CD4-positive, alpha-beta memory T cell (primary cell): ENCODE measurements around the gene TESMIN. TPM values are rescaled to one million over a fixed set of nuclear protein-coding genes. Genes with fewer than 3 reads are reported as not detected.

Experiments used
- CTCF ChIA-PET: fragments of 350-600 bp; sonication (Branson Sonifier 250); formaldehyde crosslinking; loops from one replicate; lab custom pipeline; 2021; ENCODE audit warnings: inconsistent platforms; ENCODE audit not compliant: partially characterized antibody; lab: Charles Lee
- POLR2A ChIA-PET: fragments of 350-600 bp; sonication (Branson Sonifier 250); formaldehyde crosslinking; loops from one replicate; lab custom pipeline; 2021; ENCODE audit not compliant: partially characterized antibody; lab: Charles Lee
- DNase-seq, 5 donors: peaks; one replicate each; pipeline versions ENCODE4 v3.0.0 to v3.0.0-alpha.2; 2020 to 2022; ENCODE audit warnings: mixed read lengths in 1 of 5
- H3K27ac ChIP-seq: one replicate; pipeline ENCODE4 v1.7.0; 2013; ENCODE audit warnings: low read depth, low read length
- H3K27me3 ChIP-seq: 2 replicates; pipeline ENCODE4 v1.7.0; 2013; ENCODE audit warnings: mild to moderate bottlenecking, low read length, moderate library complexity; ENCODE audit not compliant: insufficient read depth
- H3K36me3 ChIP-seq: 2 replicates; pipeline ENCODE4 v1.7.0; 2013; ENCODE audit warnings: mild to moderate bottlenecking, low read length, moderate library complexity; ENCODE audit not compliant: insufficient read depth
- H3K4me1 ChIP-seq: 2 replicates; pipeline ENCODE4 v1.7.0; 2013; ENCODE audit warnings: mild to moderate bottlenecking, low read length, moderate library complexity; ENCODE audit not compliant: insufficient read depth
- H3K4me3 ChIP-seq, 2 donors: one replicate each; pipeline ENCODE4 v1.7.0; 2013; ENCODE audit warnings: low read length in 2 of 2, mild to moderate bottlenecking in 1 of 2
- H3K9me3 ChIP-seq, 2 donors: one replicate each; pipeline ENCODE4 v1.7.0; 2013; ENCODE audit warnings: low read length in 2 of 2, control low read depth in 1 of 2; ENCODE audit not compliant: control insufficient read depth in 1 of 2
- H3K27ac Mint-ChIP-seq, 7 donors: one replicate each; pipeline ENCODE4 v1.8.0; 2020 to 2021; ENCODE audit warnings: mixed read lengths in 7 of 7, mild to moderate bottlenecking in 6 of 7, inconsistent platforms in 3 of 7, moderate library complexity in 3 of 7
- H3K27me3 Mint-ChIP-seq, 2 donors: one replicate each; pipeline ENCODE4 v1.8.0; 2020 to 2021; ENCODE audit warnings: mixed read lengths in 2 of 2
- H3K36me3 Mint-ChIP-seq, 2 donors: one replicate each; pipeline ENCODE4 v1.8.0; 2020 to 2021; ENCODE audit warnings: mixed read lengths in 2 of 2, inconsistent platforms in 1 of 2, mild to moderate bottlenecking in 1 of 2
- H3K4me1 Mint-ChIP-seq, 4 donors: one replicate each; pipeline ENCODE4 v1.8.0; 2020 to 2021; ENCODE audit warnings: mixed read lengths in 4 of 4, mild to moderate bottlenecking in 1 of 4
- H3K4me3 Mint-ChIP-seq, 8 donors: one replicate each; pipeline ENCODE4 v1.8.0; 2020 to 2021; ENCODE audit warnings: mixed read lengths in 8 of 8, mild to moderate bottlenecking in 7 of 8, moderate library complexity in 6 of 8, inconsistent platforms in 3 of 8
- H3K9me3 Mint-ChIP-seq, 8 donors: one replicate each; pipeline ENCODE4 v1.8.0; 2020 to 2021; ENCODE audit warnings: mixed read lengths in 8 of 8, mild to moderate bottlenecking in 5 of 8, inconsistent platforms in 3 of 8, moderate library complexity in 1 of 8
- intact Hi-C: fragments of 100-400 bp; cut with micrococcal nuclease; formaldehyde crosslinking; loops from one replicate; pipeline ENCODE4 v1.15.1; 2023
- polyA plus RNA-seq, 2 donors: library from polyadenylated mRNA; unstranded; fragments of 300-500 nt; fragmentation: Illumina TruSeq; gene quantifications; one replicate each; pipeline ENCODE4 v1.2.3, GENCODE V29; 2021
- total RNA-seq, 2 experiments: library from RNA; stranded (reverse); gene quantifications; one replicate each; pipeline ENCODE4 v1.2.3, GENCODE V29; 2021

Gene TESMIN
- total and polyA plus RNA-seq, 4 experiments from 2014 or later = 2.6 to 5.8 (median 4.6) TPM

DNA sequence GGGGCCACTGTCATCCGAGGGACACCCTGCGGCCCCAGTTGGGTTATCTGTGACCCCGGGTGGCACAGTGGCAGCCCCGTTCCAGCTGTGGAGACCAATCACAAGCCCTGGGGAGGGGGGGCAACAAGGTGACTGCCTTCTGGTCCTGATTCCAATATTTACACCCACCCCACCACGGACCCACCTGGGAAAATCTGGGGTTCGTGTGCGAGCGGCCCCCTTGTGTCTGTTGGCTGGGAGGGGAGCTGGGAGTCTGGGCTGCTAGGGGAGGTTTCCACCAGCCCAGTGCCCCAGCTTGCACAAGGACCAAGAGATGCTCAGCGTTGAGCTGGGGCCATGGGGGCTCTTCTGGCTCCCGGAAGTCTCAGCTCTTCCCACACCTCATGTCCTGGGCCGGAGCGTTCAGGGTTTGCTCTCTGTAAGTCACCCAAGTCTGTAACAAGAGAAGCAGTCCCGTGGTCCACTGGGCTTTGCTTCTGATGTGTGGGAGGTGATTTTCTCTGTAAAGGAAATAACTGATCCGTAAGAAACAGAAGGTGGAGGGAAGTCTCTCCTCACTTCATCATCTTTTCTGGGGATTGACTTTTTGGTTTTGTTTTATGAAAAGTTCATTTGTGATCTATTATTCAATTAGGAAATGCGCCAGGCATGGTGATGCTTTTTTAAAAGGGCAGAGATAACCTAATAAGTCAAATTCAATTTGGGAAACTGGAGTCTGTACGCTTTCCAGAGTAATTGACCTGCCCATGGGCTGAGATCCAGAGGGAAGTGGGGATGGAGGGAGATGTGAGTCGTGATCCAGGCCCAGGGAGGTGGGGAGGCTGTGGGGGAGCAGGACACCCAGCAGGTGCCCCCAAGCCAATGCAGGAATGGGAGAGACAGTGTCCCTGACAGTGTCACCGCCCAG lies 89.4 kb downstream of the TESMIN start:
- Histone ChIP-seq H3K27me3 (no peaks in the 10 kb centered on the region), H3K9me3 (no peaks in the 10 kb centered on the region), H3K4me1 (no peaks in the 10 kb centered on the region), H3K4me3 (no peak overlapping the region), H3K27ac (no peak overlapping the region), H3K36me3 (no peaks in the 10 kb centered on the region)
- ChIA-PET POLR2A (no interaction called here), CTCF (no interaction called here)
- H3K27ac Mint-ChIP-seq = no peak overlapping the region
- no peak overlapping the region for H3K4me3 Mint-ChIP-seq
- no peaks in the 10 kb centered on the region for H3K4me1 Mint-ChIP-seq
- no peak for DNase-seq
- no peaks in the 10 kb centered on the region for H3K36me3 Mint-ChIP-seq
- H3K9me3 Mint-ChIP-seq = peaks cover 0 to 2% (median 0%) of the 10 kb centered on the region in 8 donors
- intact Hi-C loops = no loop called here
- peaks cover 12 to 19% of the 10 kb centered on the region in 2 donors for H3K27me3 Mint-ChIP-seq

DNA sequence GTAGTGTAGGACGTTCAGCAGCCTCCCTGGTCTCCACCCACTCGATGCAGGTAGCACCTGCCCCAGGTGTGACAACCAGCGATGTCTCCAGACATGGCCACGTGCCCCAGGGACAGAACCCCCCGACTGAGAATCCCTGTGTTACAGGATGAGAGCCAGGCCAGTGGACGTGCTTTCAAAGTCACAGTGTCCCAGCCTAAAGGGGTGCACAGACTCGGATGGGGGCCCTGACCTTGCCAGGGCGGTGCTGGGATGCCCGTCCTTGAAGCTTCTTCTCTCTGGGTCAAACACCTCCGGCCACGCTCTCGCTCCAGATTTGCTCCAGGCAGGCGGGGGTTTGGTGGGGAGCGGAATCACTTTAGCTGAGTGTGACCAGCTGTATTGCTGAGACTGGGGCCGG lies 90.3 kb downstream of the TESMIN start:
- Histone ChIP-seq H3K4me1 (no peaks in the 10 kb centered on the region), H3K36me3 (no peaks in the 10 kb centered on the region), H3K9me3 (no peaks in the 10 kb centered on the region), H3K4me3 (no peak overlapping the region), H3K27me3 (no peaks in the 10 kb centered on the region), H3K27ac (no peak overlapping the region)
- intact Hi-C loops = no loop called here
- POLR2A ChIA-PET = no interaction called here
- peaks cover 13 to 19% of the 10 kb centered on the region in 2 donors for H3K27me3 Mint-ChIP-seq
- CTCF ChIA-PET = no interaction called here
- DNase-seq = no peak
- H3K27ac Mint-ChIP-seq = peak overlapping the region in 1 of 7 donors; percentile 8
- peaks cover 0 to 2% (median 0%) of the 10 kb centered on the region in 8 donors for H3K9me3 Mint-ChIP-seq
- no peak overlapping the region for H3K4me3 Mint-ChIP-seq
- no peaks in the 10 kb centered on the region for H3K4me1 Mint-ChIP-seq
- H3K36me3 Mint-ChIP-seq = no peaks in the 10 kb centered on the region

DNA sequence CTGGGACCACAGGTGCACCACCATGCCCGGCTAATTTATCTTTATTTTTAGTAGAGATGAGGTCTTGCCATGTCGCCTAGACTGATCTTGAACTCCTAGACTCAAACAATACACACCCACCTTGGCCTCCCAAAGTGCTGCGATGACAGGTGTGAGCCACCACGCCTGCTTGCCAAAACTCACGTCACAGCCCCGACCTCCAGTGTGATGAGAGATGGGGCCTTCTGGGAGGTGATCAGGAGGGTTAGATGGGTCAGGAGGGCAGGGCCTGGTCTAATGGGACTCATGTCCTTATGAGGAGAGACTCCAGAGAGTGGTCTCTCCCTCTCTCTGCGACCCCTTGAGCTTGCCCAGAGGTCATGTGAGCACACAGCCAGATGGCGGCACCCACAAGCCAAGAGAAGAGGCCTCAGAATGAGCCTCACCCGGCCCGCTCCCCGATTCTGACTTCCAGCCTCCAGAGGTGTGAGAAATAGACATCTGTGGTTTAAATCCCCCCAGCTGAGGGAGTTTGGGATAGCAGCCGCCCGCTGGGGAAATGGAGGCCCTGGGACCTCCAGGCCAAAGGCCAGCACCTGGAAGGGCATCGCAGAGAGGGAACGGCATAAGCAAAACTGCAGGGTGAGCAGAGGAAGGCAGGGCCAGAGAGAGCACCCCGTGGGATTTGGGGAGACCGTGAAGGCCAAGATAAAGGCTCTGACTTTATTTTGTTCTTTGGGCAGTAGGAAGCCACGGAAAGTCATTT lies 91.1 kb downstream of the TESMIN start:
- no peaks in the 10 kb centered on the region for H3K36me3 Mint-ChIP-seq
- no peaks in the 10 kb centered on the region for H3K4me1 Mint-ChIP-seq
- Histone ChIP-seq H3K27ac (no peak overlapping the region), H3K36me3 (no peaks in the 10 kb centered on the region), H3K4me1 (no peaks in the 10 kb centered on the region), H3K9me3 (no peaks in the 10 kb centered on the region), H3K27me3 (no peaks in the 10 kb centered on the region), H3K4me3 (no peak overlapping the region)
- H3K27ac Mint-ChIP-seq = no peak overlapping the region
- H3K9me3 Mint-ChIP-seq = peaks cover 0 to 2% (median 0%) of the 10 kb centered on the region in 8 donors
- intact Hi-C loops = no loop called here
- ChIA-PET CTCF (no interaction called here), POLR2A (no interaction called here)
- peaks cover 21% of the 10 kb centered on the region in 2 donors for H3K27me3 Mint-ChIP-seq
- no peak for DNase-seq
- no peak overlapping the region for H3K4me3 Mint-ChIP-seq

DNA sequence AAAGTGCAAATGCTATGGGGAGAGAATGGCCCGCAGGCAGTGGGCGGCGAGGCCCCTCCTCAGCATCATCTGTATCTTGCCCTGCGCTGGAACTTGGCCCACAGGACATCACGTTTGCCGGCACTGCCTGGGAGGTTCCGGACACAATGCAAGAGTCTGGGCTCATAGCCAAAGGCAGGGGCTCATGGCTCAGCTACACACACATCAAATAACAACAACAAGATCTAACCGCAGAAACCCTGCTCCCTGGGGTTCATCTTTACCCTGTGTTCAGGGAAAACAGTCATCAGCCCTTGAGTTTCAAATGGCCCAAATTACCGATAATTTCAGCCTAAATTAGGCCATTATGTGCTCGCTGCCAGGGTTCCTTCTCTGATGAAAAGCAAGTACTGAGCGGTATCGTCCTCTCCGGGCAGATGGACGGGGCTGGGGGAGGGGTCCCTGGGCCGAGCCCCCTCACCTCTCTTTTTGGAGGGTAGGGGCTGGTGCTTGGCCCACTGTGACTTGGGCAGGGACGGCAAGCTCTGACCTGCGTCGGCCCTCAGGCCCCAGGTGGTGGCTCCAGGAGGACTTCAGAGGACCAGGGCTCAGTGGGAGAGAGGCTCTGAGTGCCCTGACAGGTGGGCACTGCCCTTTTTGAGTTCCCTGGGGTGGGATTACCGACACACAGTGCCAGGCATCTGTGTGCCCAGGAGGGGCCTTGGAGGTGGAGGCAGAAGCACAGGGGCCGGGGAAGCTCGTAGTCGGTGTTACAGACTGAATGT lies 92.0 kb downstream of the TESMIN start:
- ChIA-PET POLR2A (no interaction called here), CTCF (interaction anchor here (1.5 kb wide), 1 partner anchor 9 kb away, joined by 3 read pairs; no protein-coding TSS in a partner anchor)
- H3K9me3 Mint-ChIP-seq = peaks cover 0 to 5% (median 0%) of the 10 kb centered on the region in 8 donors
- H3K4me1 Mint-ChIP-seq = no peaks in the 10 kb centered on the region
- Histone ChIP-seq H3K9me3 (no peaks in the 10 kb centered on the region), H3K4me1 (no peaks in the 10 kb centered on the region), H3K27ac (no peak overlapping the region), H3K4me3 (no peak overlapping the region), H3K36me3 (no peaks in the 10 kb centered on the region), H3K27me3 (no peaks in the 10 kb centered on the region)
- H3K27me3 Mint-ChIP-seq = peaks cover 18 to 24% of the 10 kb centered on the region in 2 donors
- no peaks in the 10 kb centered on the region for H3K36me3 Mint-ChIP-seq
- no peak for DNase-seq
- H3K27ac Mint-ChIP-seq = no peak overlapping the region
- intact Hi-C loops = no loop called here
- H3K4me3 Mint-ChIP-seq = no peak overlapping the region

DNA sequence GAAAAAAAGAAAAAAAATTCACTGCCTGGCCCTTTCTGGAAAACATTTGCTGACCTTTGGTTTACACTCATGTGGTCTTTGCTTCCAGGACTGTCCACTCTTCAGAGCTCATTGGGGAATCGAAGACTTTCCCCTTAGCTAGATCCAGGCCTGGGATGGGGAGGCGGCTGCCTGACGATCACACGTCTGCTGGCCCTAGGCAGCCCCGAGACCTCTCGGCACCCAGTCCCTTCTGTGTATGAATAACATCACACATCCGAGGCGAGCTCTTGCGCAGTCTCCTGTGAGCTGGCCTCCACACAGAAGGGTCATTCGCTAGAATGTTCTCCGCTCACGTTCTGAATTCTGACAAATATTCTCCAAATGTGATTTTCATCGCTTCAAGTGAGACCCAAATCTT lies 92.7 kb downstream of the TESMIN start:
- Mint-ChIP-seq H3K9me3 (peaks cover 0 to 5% (median 0%) of the 10 kb centered on the region in 8 donors), H3K36me3 (no peaks in the 10 kb centered on the region), H3K27me3 (peaks cover 18 to 24% of the 10 kb centered on the region in 2 donors), H3K4me1 (no peaks in the 10 kb centered on the region), H3K27ac (no peak overlapping the region), H3K4me3 (no peak overlapping the region)
- no peaks in the 10 kb centered on the region for H3K9me3 ChIP-seq
- no peak overlapping the region for H3K4me3 ChIP-seq
- no peak overlapping the region for H3K27ac ChIP-seq
- CTCF ChIA-PET = interaction anchor here (1.5 kb wide), 1 partner anchor 10 kb away, joined by 3 read pairs; no protein-coding TSS in a partner anchor
- no peaks in the 10 kb centered on the region for H3K4me1 ChIP-seq
- H3K36me3 ChIP-seq = no peaks in the 10 kb centered on the region
- POLR2A ChIA-PET = no interaction called here
- intact Hi-C loops = no loop called here
- H3K27me3 ChIP-seq = no peaks in the 10 kb centered on the region
- no peak for DNase-seq

DNA sequence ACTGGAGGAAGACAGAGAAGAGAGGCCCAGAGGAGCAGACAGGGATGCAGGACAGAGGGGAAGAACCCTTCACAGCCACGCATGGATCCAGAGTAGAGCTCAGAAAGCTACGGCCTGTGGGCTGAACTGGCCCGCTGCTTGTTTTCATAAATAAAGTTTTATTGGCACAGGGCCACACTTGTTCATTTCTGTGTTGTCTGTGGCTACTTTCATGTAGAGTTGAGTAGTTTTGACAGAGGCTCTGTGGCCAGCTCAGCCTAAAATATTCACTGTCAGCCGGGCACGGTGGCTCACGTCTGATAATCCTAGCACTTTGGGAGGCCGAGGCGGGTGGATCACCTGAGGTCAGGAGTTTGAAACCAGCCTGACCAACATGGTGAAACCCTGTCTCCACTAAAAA lies 93.2 kb downstream of the TESMIN start:
- Histone ChIP-seq H3K4me1 (no peaks in the 10 kb centered on the region), H3K9me3 (no peaks in the 10 kb centered on the region), H3K27me3 (no peaks in the 10 kb centered on the region), H3K36me3 (no peaks in the 10 kb centered on the region), H3K4me3 (no peak overlapping the region), H3K27ac (no peak overlapping the region)
- ChIA-PET POLR2A (no interaction called here), CTCF (interaction anchor here (1.5 kb wide), 1 partner anchor 11 kb away, joined by 3 read pairs; no protein-coding TSS in a partner anchor)
- Mint-ChIP-seq H3K27me3 (peaks cover 18 to 24% of the 10 kb centered on the region in 2 donors), H3K4me1 (no peaks in the 10 kb centered on the region), H3K9me3 (peaks cover 0 to 5% (median 0%) of the 10 kb centered on the region in 8 donors), H3K4me3 (no peak overlapping the region), H3K36me3 (no peaks in the 10 kb centered on the region), H3K27ac (no peak overlapping the region)
- intact Hi-C loops = no loop called here
- DNase-seq = no peak
